B cell (primary cell): ENCODE measurements around the gene METTL8. TPM values are rescaled to one million over a fixed set of nuclear protein-coding genes. Genes with fewer than 3 reads are reported as not detected.

Source experiments
- ATAC-seq: fragments of 200-7000 bp; cut with Tn5 transposase; one replicate; pipeline ENCODE4 v1.10.0; 2021; ENCODE audit warnings: low read depth, mild to moderate bottlenecking, moderate number of reproducible peaks, moderate library complexity
- CTCF ChIA-PET: fragments of 350-600 bp; sonication (Branson Sonifier 250); formaldehyde crosslinking; loops from one replicate; lab custom pipeline; 2021; ENCODE audit warnings: antibody characterized with exemption, inconsistent platforms; lab: Charles Lee
- POLR2A ChIA-PET: fragments of 350-600 bp; sonication (Branson Sonifier 250); formaldehyde crosslinking; loops from one replicate; lab custom pipeline; 2021; ENCODE audit warnings: antibody characterized with exemption; lab: Charles Lee
- DNase-seq: peaks from one replicate; pipeline ENCODE4 v3.0.0; 2013
- H2AFZ ChIP-seq: 2 replicates; pipeline ENCODE4 v1.6.1; 2012; ENCODE audit warnings: mild to moderate bottlenecking, low read depth, low read length; ENCODE audit not compliant: insufficient read depth, poor library complexity, severe bottlenecking
- H3K27ac ChIP-seq, 2 donors: 1 replicate in 1 of 2; 2 replicates in 1 of 2; pipeline ENCODE4 v1.5.1; 2012 to 2013; ENCODE audit warnings: low read length in 2 of 2, mild to moderate bottlenecking in 2 of 2, moderate library complexity in 1 of 2
- H3K27me3 ChIP-seq, 4 experiments: fragments of 200-600 bp in 1 of 4; sonication (generic) in 1 of 4; replicated peaks in 1 of 4; 1 replicate in 2 of 4; 2 replicates in 2 of 4; pipeline versions ENCODE4 v1.6.1 to v1.7.0; 2013 to 2016; ENCODE audit warnings: low read length in 3 of 4, mild to moderate bottlenecking in 2 of 4, mixed read lengths in 1 of 4, moderate library complexity in 1 of 4; ENCODE audit not compliant: insufficient read depth in 4 of 4, control insufficient read depth in 3 of 4; ENCODE audit errors: control extremely low read depth in 1 of 4
- H3K36me3 ChIP-seq, 2 experiments: replicated peaks in 1 of 2; 1 replicate in 1 of 2; 2 replicates in 1 of 2; pipeline versions ENCODE4 v1.6.1 to v1.7.1; 2013; ENCODE audit warnings: low read length in 1 of 2; ENCODE audit not compliant: insufficient read depth in 2 of 2, control insufficient read depth in 1 of 2; ENCODE audit errors: control extremely low read depth in 1 of 2, extremely low read depth in 1 of 2
- H3K4me1 ChIP-seq, 2 donors: fragments of 200-600 bp in 1 of 2; sonication (generic) in 1 of 2; 1 replicate in 1 of 2; 2 replicates in 1 of 2; pipeline versions ENCODE4 v1.5.1 to v1.6.1; 2013 to 2017; ENCODE audit warnings: low read length in 2 of 2; ENCODE audit not compliant: control insufficient read depth in 2 of 2, insufficient read depth in 2 of 2
- H3K4me2 ChIP-seq: replicated peaks from 2 replicates; pipeline ENCODE3; 2012; ENCODE audit warnings: mild to moderate bottlenecking, low read depth, low read length; ENCODE audit not compliant: poor library complexity, severe bottlenecking
- H3K4me3 ChIP-seq, 5 experiments: fragments of 200-600 bp in 1 of 5; sonication (generic) in 1 of 5; 1 replicate in 3 of 5; 2 replicates in 2 of 5; pipeline versions ENCODE4 v1.5.1 to v1.7.0; 2011 to 2016; ENCODE audit warnings: low read length in 4 of 5, mild to moderate bottlenecking in 4 of 5, low read depth in 2 of 5, control low read depth in 1 of 5, moderate library complexity in 1 of 5; ENCODE audit not compliant: insufficient read depth in 1 of 5; ENCODE audit errors: control extremely low read depth in 1 of 5, extremely low read depth in 1 of 5
- H3K79me2 ChIP-seq: fragments of 200-600 bp; sonication (generic); one replicate; pipeline ENCODE4 v1.6.0; 2016; ENCODE audit warnings: low read length; ENCODE audit not compliant: control insufficient read depth, insufficient read depth
- H3K9ac ChIP-seq: fragments of 200-600 bp; sonication (generic); 2 replicates; pipeline ENCODE4 v1.6.1; 2017; ENCODE audit warnings: mild to moderate bottlenecking, low read length, moderate library complexity
- H3K9me3 ChIP-seq, 3 donors: one replicate each; pipeline versions ENCODE4 v1.6.1 to v1.7.1; 2013; ENCODE audit warnings: low read length in 2 of 3; ENCODE audit not compliant: control insufficient read depth in 2 of 3, insufficient read depth in 1 of 3; ENCODE audit errors: control extremely low read depth in 1 of 3
- H4K20me1 ChIP-seq: 2 replicates; pipeline ENCODE4 v1.6.0; 2012; ENCODE audit warnings: mild to moderate bottlenecking, low read length; ENCODE audit not compliant: insufficient read depth, control insufficient read depth, poor library complexity, severe bottlenecking
- H3K27ac Mint-ChIP-seq: one replicate; pipeline ENCODE4 v1.8.0; 2021; ENCODE audit warnings: mixed read lengths
- H3K27me3 Mint-ChIP-seq: one replicate; pipeline ENCODE4 v1.8.0; 2021; ENCODE audit warnings: mixed read lengths
- H3K4me1 Mint-ChIP-seq: one replicate; pipeline ENCODE4 v1.8.0; 2021; ENCODE audit warnings: mixed read lengths
- H3K4me3 Mint-ChIP-seq: one replicate; pipeline ENCODE4 v1.8.0; 2021; ENCODE audit warnings: mixed read lengths
- H3K9me3 Mint-ChIP-seq: one replicate; pipeline ENCODE4 v1.8.0; 2022; ENCODE audit warnings: mixed read lengths; ENCODE audit not compliant: insufficient read depth
- EZH2 ChIP-seq: IDR thresholded peaks from 2 replicates; pipeline ENCODE4 v1.6.1; 2012; ENCODE audit warnings: borderline replicate concordance, low read depth, mild to moderate bottlenecking, moderate library complexity, low read length; ENCODE audit not compliant: insufficient read depth, poor library complexity, severe bottlenecking
- WGBS: methylation state at CpG from one replicate; pipeline ENCODE4 v1.1.5; 2013; ENCODE audit warnings: missing lambda C conversion rate; ENCODE audit not compliant: insufficient coverage; 5-methylcytosine and 5-hydroxymethylcytosine counted together
- intact Hi-C: fragments of 100-400 bp; cut with micrococcal nuclease; formaldehyde crosslinking; loops from one replicate; pipeline ENCODE4 v1.10.0; 2022
- polyA plus RNA-seq: library from polyadenylated mRNA; depleted of rRNA; stranded (reverse); fragments of >200 nt; gene quantifications from 2 replicates; pipeline ENCODE4 v1.2.3, GENCODE V29; 2012
- total RNA-seq, 2 donors: library from RNA; stranded (reverse); fragments of 120-200 nt in 1 of 2; gene quantifications; 1 replicate in 1 of 2; 2 replicates in 1 of 2; pipeline versions ENCODE4 v1.2.3 to v1.2.4, GENCODE V29; 2013 to 2022
- TF ChIP-seq, protein P1 (sequence below): fragments of 200-600 bp; IDR thresholded peaks from one replicate; pipeline ENCODE4 v1.8.0; 2022; ENCODE audit warnings: antibody characterized with exemption, mild to moderate bottlenecking

Gene METTL8
- total and polyA plus RNA-seq, 2 donors (not counting 1 experiment from before 2014, with no cell fraction given) = 20.8 to 57.8 TPM

GRCh38 chr2:171287036-171287571 is 146.7 kb downstream of the METTL8 start:
- H3K4me3 Mint-ChIP-seq = no peak overlapping the region
- POLR2A ChIA-PET = no interaction called here
- H3K79me2 ChIP-seq = no peaks in the 10 kb centered on the region

GRCh38 chr2:171281110-171281509 is 152.7 kb downstream of the METTL8 start:
- TF ChIP-seq EZH2 = no peak
- TF ChIP-seq, protein P1, sequence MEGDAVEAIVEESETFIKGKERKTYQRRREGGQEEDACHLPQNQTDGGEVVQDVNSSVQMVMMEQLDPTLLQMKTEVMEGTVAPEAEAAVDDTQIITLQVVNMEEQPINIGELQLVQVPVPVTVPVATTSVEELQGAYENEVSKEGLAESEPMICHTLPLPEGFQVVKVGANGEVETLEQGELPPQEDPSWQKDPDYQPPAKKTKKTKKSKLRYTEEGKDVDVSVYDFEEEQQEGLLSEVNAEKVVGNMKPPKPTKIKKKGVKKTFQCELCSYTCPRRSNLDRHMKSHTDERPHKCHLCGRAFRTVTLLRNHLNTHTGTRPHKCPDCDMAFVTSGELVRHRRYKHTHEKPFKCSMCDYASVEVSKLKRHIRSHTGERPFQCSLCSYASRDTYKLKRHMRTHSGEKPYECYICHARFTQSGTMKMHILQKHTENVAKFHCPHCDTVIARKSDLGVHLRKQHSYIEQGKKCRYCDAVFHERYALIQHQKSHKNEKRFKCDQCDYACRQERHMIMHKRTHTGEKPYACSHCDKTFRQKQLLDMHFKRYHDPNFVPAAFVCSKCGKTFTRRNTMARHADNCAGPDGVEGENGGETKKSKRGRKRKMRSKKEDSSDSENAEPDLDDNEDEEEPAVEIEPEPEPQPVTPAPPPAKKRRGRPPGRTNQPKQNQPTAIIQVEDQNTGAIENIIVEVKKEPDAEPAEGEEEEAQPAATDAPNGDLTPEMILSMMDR = no peak
- ChIA-PET CTCF (interaction anchor here (1.6 kb wide), 1 partner anchor 135 kb away, joined by 3 read pairs; no protein-coding TSS in a partner anchor), POLR2A (no interaction called here)
- Mint-ChIP-seq H3K27ac (no peak overlapping the region), H3K4me3 (no peak overlapping the region), H3K4me1 (no peaks in the 10 kb centered on the region), H3K9me3 (no peaks in the 10 kb centered on the region), H3K27me3 (no peaks in the 10 kb centered on the region)
- Histone ChIP-seq H3K9me3 (no peaks in the 10 kb centered on the region), H2AFZ (no peak overlapping the region), H3K36me3 (no peaks in the 10 kb centered on the region), H3K4me3 (no peak overlapping the region), H3K4me1 (no peaks in the 10 kb centered on the region), H4K20me1 (no peaks in the 10 kb centered on the region), H3K79me2 (no peaks in the 10 kb centered on the region), H3K27ac (no peak overlapping the region), H3K4me2 (no peak overlapping the region), H3K27me3 (no peaks in the 10 kb centered on the region), H3K9ac (no peak overlapping the region)
- no peak for ATAC-seq
- 100% methylated on average over 2 of the region's 3 CpGs for WGBS
- DNase-seq = no peak
- intact Hi-C loops = no loop called here

More at GRCh38 chr2:171287036-171287571, 146.7 kb downstream of the METTL8 start:
- Histone ChIP-seq H3K9me3 (no peaks in the 10 kb centered on the region), H3K36me3 (no peaks in the 10 kb centered on the region), H3K4me1 (no peaks in the 10 kb centered on the region), H3K9ac (no peak overlapping the region), H3K4me2 (no peak overlapping the region), H3K27ac (no peak overlapping the region), H3K27me3 (no peaks in the 10 kb centered on the region), H3K4me3 (no peak overlapping the region), H2AFZ (peak overlapping the region; percentile 32), H4K20me1 (no peaks in the 10 kb centered on the region)
- CTCF ChIA-PET = no interaction called here
- Mint-ChIP-seq H3K27ac (no peak overlapping the region), H3K27me3 (no peaks in the 10 kb centered on the region), H3K4me1 (no peaks in the 10 kb centered on the region), H3K9me3 (peaks cover 2% of the 10 kb centered on the region)
- no peak for ATAC-seq
- TF ChIP-seq, protein P1 = no peak
- TF ChIP-seq EZH2 = no peak
- intact Hi-C loops = no loop called here
- no peak for DNase-seq
